Lower leg skin (tissue), 4 donors: Measurements from ENCODE around the gene MEGF6. TPM values are rescaled to one million over a fixed set of nuclear protein-coding genes. Genes with fewer than 3 reads are reported as not detected.

Source experiments
- DNase-seq, 2 donors: peaks; one replicate each; pipeline ENCODE4 v3.0.0-alpha.2; 2019; ENCODE audit warnings: low spot score in 2 of 2
- H3K4me3 ChIP-seq: fragments of 200-600 bp; sonication (generic); 2 replicates; pipeline ENCODE4 v1.5.1; 2017; ENCODE audit warnings: mild to moderate bottlenecking, low read depth; ENCODE audit not compliant: poor library complexity, severe bottlenecking
- POLR2A ChIP-seq, 2 donors: fragments of 450-650 bp; IDR thresholded peaks; one replicate each; pipeline ENCODE4 v1.6.1; 2016 to 2017; ENCODE audit warnings: antibody characterized with exemption in 2 of 2, mild to moderate bottlenecking in 1 of 2, moderate library complexity in 1 of 2
- WGBS, 2 donors: methylation state at CpG; one replicate each; pipeline ENCODE4 v1.1.5; 2018; 5-methylcytosine and 5-hydroxymethylcytosine counted together
- intact Hi-C: fragments of 100-400 bp; cut with DNase I; formaldehyde crosslinking; loops from one replicate; pipeline ENCODE4 v1.15.0; 2023; ENCODE audit warnings: low total_unique reads
- total RNA-seq, 4 donors: library from RNA; depleted of rRNA; stranded (reverse); fragments of >200 nt; gene quantifications; one replicate each; pipeline ENCODE4 v1.1.0, GENCODE V29; 2016
- TF ChIP-seq, protein P1 (sequence below), 3 donors: fragments of 450-650 bp; IDR thresholded peaks; one replicate each; pipeline ENCODE4 v1.5.1; 2016; ENCODE audit warnings: antibody characterized with exemption in 3 of 3, mild to moderate bottlenecking in 3 of 3, moderate library complexity in 2 of 3

Gene MEGF6
- total RNA-seq, 4 donors from 2014 or later = 81.1 to 147 (median 86.1) TPM

DNA sequence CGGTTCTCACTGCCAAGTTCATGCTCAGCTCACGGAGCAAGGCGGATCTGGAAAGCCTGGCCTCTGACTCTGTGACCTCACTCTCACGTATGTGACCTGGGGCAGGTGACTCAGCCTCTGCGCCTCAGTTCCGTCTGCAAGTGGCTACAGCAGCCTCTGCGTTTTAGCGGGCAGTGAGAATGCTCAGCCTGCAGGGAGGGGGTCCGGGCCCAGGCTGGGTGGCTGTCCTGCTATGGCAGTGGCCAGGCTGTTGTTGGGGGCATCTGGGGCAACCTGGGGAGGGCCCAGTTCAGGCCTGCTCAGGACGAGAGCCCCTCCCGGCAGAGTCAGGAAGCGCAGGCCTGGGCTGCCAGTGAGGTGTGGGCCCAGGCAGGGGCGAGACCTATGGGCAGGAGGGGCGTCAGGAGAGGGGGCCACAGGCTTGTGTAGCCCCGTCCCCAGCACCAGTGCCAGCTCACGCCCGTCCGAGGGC, 128.9 kb downstream of the MEGF6 start:
- intact Hi-C loops = loop anchor here (2.0 kb wide), 1 partner anchor 30 kb away; no protein-coding TSS in a partner anchor
- no peak for TF ChIP-seq POLR2A (IDR thresholded peaks at IDR 0.05)
- TF ChIP-seq, protein P1, sequence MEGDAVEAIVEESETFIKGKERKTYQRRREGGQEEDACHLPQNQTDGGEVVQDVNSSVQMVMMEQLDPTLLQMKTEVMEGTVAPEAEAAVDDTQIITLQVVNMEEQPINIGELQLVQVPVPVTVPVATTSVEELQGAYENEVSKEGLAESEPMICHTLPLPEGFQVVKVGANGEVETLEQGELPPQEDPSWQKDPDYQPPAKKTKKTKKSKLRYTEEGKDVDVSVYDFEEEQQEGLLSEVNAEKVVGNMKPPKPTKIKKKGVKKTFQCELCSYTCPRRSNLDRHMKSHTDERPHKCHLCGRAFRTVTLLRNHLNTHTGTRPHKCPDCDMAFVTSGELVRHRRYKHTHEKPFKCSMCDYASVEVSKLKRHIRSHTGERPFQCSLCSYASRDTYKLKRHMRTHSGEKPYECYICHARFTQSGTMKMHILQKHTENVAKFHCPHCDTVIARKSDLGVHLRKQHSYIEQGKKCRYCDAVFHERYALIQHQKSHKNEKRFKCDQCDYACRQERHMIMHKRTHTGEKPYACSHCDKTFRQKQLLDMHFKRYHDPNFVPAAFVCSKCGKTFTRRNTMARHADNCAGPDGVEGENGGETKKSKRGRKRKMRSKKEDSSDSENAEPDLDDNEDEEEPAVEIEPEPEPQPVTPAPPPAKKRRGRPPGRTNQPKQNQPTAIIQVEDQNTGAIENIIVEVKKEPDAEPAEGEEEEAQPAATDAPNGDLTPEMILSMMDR (IDR thresholded peaks at IDR 0.05) = no peak
- WGBS, 2 donors = 3 to 19% methylated on average over 9 to 13 of the region's 18 CpGs
- no peak for DNase-seq
- H3K4me3 ChIP-seq = no peak overlapping the region

DNA sequence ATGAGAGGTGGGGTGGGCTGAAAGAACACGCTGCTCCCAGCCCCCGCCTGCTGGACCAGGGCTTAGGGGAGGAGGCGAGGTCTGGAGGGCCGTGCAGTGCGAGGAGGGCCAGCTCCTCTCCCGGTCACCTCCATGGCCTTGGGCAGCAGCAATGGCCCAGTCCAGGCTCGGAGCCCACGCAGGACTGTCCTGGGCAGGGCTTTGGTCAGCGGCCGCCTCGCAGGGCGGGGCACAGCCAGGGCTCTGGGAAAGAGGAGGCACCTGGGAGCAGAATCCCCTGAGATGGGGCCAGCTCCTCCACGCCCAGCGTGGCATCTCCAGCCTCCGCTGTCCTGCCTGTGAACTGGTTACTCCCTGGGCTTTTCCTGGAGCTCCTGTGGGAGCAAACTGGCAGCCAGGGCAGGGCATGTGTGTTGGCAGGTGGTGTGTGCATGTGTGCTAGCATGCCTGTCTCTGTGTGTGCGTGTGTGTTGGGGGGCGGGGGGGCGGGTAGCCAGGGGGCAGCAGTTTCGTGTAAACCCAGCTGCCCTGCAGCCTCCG, 129.4 kb downstream of the MEGF6 start:
- H3K4me3 ChIP-seq = no peak overlapping the region
- TF ChIP-seq POLR2A (IDR thresholded peaks at IDR 0.05) = no peak
- TF ChIP-seq, protein P1 (IDR thresholded peaks at IDR 0.05) = no peak
- intact Hi-C loops = loop anchor here (2.0 kb wide), 1 partner anchor 29 kb away; no protein-coding TSS in a partner anchor
- WGBS, 2 donors = 19 to 31% methylated on average over 3 to 10 of the region's 20 CpGs
- DNase-seq = no peak

DNA sequence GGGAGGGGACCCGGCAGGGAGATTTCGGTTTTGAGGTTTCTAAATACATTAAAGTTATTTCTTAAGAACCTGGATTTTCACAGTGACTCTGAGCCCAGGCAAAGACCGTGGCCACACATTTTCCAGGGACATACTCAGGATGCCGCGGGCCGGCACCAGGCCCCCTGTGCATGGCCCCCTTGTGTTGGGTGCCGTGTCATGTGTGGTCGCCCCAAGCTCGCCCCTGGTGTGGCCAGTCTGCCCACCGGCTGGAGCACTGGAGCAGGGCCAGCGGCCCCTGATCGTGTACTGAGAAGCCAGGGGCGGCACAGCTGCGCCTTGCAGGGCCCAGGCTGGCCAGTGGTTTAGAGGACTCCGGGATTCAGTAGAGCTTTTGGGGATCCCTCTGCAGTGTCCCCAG, 130.3 kb downstream of the MEGF6 start:
- WGBS, 2 donors = 61 to 70% methylated on average over 12 to 14 of the region's 15 CpGs
- TF ChIP-seq, protein P1 (IDR thresholded peaks at IDR 0.05) = no peak
- no peak overlapping the region for H3K4me3 ChIP-seq
- intact Hi-C loops = no loop called here
- no peak for DNase-seq

DNA sequence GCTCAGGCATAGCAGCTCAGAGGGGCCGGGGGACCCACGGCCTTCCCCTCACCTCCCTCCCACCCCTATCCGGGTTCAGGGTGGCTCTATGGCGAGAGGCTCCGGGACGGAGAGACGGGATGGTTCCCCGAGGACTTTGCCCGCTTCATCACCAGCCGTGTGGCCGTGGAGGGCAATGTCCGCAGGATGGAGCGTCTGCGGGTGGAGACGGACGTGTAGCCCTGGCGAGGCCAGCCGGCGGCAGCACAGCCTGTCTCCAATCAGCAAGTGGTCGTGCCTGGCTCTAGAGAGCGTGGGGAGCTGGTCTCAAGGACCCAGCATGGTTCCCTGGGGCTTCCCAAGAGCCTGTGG, 131.0 kb downstream of the MEGF6 start:
- no peak overlapping the region for H3K4me3 ChIP-seq
- 66 to 81% methylated on average over 19 to 21 of the region's 21 CpGs for WGBS, 2 donors
- intact Hi-C loops = no loop called here
- no peak for TF ChIP-seq POLR2A (IDR thresholded peaks at IDR 0.05)
- TF ChIP-seq, protein P1 (IDR thresholded peaks at IDR 0.05) = no peak
- DNase-seq = no peak

DNA sequence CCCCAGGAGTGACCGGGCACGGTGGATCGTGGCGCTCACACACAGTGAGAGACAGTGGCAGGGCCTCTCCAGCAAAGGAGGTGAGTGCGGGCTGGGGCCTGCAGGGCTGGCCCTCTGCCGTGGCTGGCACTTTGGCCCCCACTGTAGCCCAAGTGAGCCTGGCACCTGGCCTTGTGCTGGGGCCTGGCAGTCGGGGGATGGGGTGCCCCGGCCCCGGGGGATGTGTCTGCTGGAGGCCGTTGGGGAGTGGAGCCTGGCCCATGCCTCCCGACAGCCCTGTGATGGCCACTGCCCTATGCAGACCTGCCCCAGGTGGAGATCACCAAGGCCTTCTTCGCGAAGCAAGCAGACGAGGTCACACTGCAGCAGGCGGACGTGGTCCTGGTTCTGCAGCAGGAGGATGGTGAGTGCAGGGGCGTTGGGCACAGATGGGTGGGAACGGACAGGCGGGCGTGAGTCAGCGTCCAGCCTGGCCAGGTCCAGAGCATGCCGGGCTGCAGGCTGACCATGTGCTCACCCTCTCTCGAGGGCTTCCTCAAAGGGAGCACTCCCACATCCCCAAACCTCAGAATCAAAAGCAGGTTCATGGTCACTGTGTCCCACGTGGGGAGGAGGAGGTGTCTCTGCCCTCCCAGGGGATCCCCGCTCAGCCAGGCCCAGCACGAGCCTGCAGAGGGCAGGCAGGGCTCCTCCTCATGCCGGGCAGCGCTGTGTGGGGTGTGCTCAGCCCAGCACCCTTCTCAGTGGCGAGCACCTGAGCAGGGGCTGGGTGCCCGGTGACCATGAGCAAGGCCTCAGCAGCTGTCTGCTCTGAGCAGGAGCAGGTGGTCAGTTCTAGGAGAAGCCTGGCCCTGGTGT, 131.6 kb downstream of the MEGF6 start:
- TF ChIP-seq POLR2A (IDR thresholded peaks at IDR 0.05) = no peak
- TF ChIP-seq, protein P1 (IDR thresholded peaks at IDR 0.05) = no peak
- intact Hi-C loops = no loop called here

More for the DNA sequence above, 131.6 kb downstream of the MEGF6 start:
- 68 to 69% methylated on average over 22 to 25 of the region's 30 CpGs for WGBS, 2 donors
- H3K4me3 ChIP-seq = no peak overlapping the region
- DNase-seq = no peak
